Measurements from ENCODE around the gene CFAP210.
"Not testable (repeated sequence)": the region's sequence is repeated elsewhere in the genome, so short reads cannot be mapped to it uniquely, and the experiment has no call there.

The CFAP210 gene

DNA sequence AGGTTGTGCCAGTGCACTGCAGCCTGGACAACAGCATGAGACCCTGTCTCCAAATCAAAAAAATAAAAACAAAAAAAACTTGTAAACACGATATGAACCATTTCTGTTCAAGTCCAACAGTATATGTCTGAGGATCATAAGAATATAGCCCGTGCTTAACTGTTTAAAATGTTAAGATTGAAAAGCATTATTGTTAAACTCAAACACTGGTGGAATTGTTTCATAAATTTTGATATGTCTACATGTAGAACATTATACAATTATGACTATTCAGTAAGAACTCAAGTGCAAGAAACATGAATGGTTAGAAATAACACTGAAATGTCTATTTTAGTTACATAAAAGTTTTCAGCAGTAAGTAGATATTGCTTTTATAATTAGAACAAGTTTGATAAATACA lies 80.3 kb downstream of the CFAP210 start:
- TF ChIP-seq, protein P1, sequence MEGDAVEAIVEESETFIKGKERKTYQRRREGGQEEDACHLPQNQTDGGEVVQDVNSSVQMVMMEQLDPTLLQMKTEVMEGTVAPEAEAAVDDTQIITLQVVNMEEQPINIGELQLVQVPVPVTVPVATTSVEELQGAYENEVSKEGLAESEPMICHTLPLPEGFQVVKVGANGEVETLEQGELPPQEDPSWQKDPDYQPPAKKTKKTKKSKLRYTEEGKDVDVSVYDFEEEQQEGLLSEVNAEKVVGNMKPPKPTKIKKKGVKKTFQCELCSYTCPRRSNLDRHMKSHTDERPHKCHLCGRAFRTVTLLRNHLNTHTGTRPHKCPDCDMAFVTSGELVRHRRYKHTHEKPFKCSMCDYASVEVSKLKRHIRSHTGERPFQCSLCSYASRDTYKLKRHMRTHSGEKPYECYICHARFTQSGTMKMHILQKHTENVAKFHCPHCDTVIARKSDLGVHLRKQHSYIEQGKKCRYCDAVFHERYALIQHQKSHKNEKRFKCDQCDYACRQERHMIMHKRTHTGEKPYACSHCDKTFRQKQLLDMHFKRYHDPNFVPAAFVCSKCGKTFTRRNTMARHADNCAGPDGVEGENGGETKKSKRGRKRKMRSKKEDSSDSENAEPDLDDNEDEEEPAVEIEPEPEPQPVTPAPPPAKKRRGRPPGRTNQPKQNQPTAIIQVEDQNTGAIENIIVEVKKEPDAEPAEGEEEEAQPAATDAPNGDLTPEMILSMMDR (IDR thresholded peaks at IDR 0.05; ENCODE audit: low read depth, low read length, missing control alignments) = no peak
- H3K4me3 ChIP-seq (replicated peaks; ENCODE audit: low read depth, low read length) = no peak overlapping the region
- no peak for DNase-seq (ENCODE audit: extremely low read depth, low read depth)

DNA sequence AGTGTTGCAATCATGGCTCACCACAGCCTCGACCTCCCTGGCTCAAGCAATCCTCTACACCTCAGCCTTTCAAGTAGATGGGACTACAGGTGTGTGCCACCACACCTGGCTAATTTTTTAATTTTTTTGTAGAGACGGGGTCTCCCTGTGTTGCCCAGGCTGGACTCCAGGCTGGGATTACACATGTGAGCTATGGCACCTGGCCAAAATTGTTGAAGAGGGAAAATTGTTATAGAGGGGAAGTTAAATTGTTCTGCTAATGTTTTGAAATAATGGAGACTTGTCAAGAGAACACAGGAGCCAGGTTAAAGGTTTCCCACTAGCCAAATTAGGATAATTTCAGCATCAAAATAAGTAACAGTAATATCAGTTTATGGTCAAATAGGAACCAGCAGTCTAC lies 84.9 kb downstream of the CFAP210 start:
- no peak overlapping the region for H3K4me3 ChIP-seq (replicated peaks; ENCODE audit: low read depth, low read length)
- TF ChIP-seq, protein P1 (IDR thresholded peaks at IDR 0.05; ENCODE audit: low read depth, low read length, missing control alignments) = no peak
- no peak for DNase-seq (ENCODE audit: extremely low read depth, low read depth)

DNA sequence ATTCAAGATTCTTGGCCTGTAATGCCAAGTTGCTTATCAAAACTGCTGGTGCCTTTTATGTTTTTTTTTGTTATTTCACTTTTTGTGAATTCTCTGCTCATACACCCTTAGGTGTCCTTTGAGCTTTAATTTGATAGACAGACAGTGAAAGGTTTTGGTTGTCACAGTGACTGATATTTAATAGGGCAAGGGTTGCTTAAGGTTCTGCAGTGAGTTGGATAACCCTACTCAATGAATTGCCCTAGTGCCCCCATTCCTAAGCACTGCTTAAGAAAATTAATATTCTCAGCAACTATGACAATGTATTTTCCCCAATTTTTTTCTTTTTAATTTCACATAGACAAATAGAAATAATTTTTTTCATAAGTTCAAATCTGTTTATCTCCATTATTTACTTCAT lies 94.6 kb downstream of the CFAP210 start:
- no peak overlapping the region for H3K4me3 ChIP-seq (replicated peaks; ENCODE audit: low read depth, low read length)
- no peak for DNase-seq (ENCODE audit: extremely low read depth, low read depth)
- TF ChIP-seq, protein P1 (IDR thresholded peaks at IDR 0.05; ENCODE audit: low read depth, low read length, missing control alignments) = no peak

DNA sequence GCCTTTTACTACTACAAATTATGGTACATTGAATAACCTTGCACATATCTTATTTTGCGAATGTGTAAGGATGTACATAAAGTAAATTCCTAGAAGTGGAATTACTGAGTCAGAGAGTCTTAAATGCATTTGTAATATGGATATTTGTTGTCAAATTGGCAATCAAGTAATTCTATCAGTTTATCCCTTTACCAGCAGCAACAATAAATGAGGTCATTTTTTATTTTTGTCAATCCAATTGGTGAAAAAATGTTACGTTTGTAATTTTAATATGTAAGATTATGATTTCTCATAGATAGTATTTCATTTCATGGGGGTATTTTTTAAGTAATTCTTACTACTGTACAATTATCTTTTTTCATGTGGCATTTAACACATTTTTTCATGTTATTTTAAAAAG lies 95.2 kb downstream of the CFAP210 start:
- TF ChIP-seq, protein P1 (IDR thresholded peaks at IDR 0.05; ENCODE audit: low read depth, low read length, missing control alignments) = no peak
- DNase-seq (ENCODE audit: extremely low read depth, low read depth) = no peak
- no peak overlapping the region for H3K4me3 ChIP-seq (replicated peaks; ENCODE audit: low read depth, low read length)

DNA sequence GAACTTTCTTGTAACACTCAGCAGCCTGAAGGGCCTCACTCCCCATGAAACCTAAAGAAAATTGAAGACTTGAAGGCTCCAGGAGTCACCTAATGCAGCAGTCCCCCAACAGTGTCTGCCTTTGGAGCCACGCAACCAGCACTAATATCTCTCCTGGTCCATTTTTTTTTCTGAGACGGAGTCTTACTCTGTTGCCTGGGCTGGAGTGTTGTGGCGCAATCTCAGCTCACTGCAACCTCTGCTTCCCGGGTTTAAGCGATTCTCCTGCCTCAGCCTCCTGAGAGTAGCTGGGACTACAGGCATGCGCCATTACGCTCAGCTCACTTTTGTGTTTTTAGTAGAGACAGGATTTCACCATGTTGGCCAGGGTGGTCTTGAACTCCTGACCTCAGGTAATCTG lies 97.7 kb downstream of the CFAP210 start:
- H3K4me3 ChIP-seq (replicated peaks; ENCODE audit: low read depth, low read length); DNase-seq (ENCODE audit: extremely low read depth, low read depth): not testable (repeated sequence)

Measured in HFF-Myc (cell line).